ENCODE data around the gene MAML1.

The MAML1 gene

GRCh38 chr5:179822444-179822990 lies 89.9 kb downstream of the MAML1 start:
- no peak for TF ChIP-seq EZH2phosphoT487 (IDR thresholded peaks at IDR 0.05; ENCODE audit: borderline replicate concordance)
- TF ChIP-seq, protein P1, sequence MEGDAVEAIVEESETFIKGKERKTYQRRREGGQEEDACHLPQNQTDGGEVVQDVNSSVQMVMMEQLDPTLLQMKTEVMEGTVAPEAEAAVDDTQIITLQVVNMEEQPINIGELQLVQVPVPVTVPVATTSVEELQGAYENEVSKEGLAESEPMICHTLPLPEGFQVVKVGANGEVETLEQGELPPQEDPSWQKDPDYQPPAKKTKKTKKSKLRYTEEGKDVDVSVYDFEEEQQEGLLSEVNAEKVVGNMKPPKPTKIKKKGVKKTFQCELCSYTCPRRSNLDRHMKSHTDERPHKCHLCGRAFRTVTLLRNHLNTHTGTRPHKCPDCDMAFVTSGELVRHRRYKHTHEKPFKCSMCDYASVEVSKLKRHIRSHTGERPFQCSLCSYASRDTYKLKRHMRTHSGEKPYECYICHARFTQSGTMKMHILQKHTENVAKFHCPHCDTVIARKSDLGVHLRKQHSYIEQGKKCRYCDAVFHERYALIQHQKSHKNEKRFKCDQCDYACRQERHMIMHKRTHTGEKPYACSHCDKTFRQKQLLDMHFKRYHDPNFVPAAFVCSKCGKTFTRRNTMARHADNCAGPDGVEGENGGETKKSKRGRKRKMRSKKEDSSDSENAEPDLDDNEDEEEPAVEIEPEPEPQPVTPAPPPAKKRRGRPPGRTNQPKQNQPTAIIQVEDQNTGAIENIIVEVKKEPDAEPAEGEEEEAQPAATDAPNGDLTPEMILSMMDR (conservative IDR thresholded peaks at IDR 0.05; ENCODE audit: low read length), result no peak
- H3K4me1 ChIP-seq (ENCODE audit: insufficient read depth, low read length, poor library complexity, severe bottlenecking), result peaks cover 12% of the 10 kb centered on the region
- peaks cover 8% of the 10 kb centered on the region for H4K20me1 ChIP-seq (ENCODE audit: insufficient read depth, low read length, poor library complexity, severe bottlenecking)

DNA sequence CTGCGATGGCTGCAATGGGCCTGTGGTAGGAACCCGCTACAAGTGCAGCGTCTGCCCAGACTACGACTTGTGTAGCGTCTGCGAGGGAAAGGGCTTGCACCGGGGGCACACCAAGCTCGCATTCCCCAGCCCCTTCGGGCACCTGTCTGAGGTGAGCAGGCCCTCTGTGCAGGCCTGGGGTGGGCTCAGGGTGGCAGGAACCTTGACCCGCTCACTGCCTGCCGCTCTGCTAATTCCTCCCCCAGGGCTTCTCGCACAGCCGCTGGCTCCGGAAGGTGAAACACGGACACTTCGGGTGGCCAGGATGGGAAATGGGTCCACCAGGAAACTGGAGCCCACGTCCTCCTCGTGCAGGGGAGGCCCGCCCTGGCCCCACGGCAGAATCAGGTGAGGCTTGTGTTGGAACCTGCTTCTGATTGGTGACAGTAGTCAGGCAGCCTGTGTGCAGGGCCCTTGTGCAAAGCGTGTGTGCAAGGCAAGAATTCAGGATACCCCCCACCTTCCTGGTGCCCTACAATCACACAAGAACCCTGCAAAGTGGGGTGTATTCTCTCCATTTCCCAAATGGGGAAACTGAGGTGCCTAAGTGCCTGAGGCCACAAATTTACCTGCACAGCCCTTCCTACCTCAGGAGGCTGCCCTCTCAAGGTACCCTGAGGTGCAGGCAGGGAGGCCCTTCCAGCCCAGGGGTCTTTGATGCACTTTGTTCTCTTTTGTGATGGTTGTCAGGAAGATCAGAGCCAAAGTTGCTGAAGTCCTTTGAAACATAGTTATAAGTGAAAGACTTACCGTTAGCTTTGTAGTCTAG lies 91.5 kb downstream of the MAML1 start:
- H3K9me3 ChIP-seq (ENCODE audit: insufficient read depth, low read depth, low read length), result no peaks in the 10 kb centered on the region
- no peaks in the 10 kb centered on the region for H3K9me2 ChIP-seq (replicated peaks; ENCODE audit: low read depth, low read length)
- no peaks in the 10 kb centered on the region for H3F3A ChIP-seq (ENCODE audit: low read depth)
- TF ChIP-seq EZH2phosphoT487 (IDR thresholded peaks at IDR 0.05; ENCODE audit: borderline replicate concordance), result no peak
- TF ChIP-seq, protein P1 (conservative IDR thresholded peaks at IDR 0.05; ENCODE audit: low read length), result no peak
- peaks cover 8% of the 10 kb centered on the region for H3K4me1 ChIP-seq (ENCODE audit: insufficient read depth, low read length, poor library complexity, severe bottlenecking)
- H3K9ac ChIP-seq (ENCODE audit: low read depth, low read length, poor library complexity, severe bottlenecking), result no peak overlapping the region
- peaks cover 13% of the 10 kb centered on the region; the same call in 1 of the 2 replicates for H3K79me2 ChIP-seq (ENCODE audit: insufficient read depth, low read length)
- no peak overlapping the region for H2AFZ ChIP-seq (ENCODE audit: low read length)
- H3K4me2 ChIP-seq (ENCODE audit: low read depth, low read length, poor library complexity, severe bottlenecking), result no peak overlapping the region
- H4K20me1 ChIP-seq (ENCODE audit: insufficient read depth, low read length, poor library complexity, severe bottlenecking), result peaks cover 8% of the 10 kb centered on the region
- no peak overlapping the region for H3K4me3 ChIP-seq (ENCODE audit: low read length, poor library complexity, severe bottlenecking)
- H3K36me3 ChIP-seq (ENCODE audit: insufficient read depth, low read length), result no peaks in the 10 kb centered on the region
- H3K27me3 ChIP-seq (ENCODE audit: insufficient read depth, low read length, poor library complexity, severe bottlenecking), result no peaks in the 10 kb centered on the region

More at GRCh38 chr5:179822444-179822990, 89.9 kb downstream of the MAML1 start:
- peak overlapping the region; percentile 25 for H3K4me3 ChIP-seq (ENCODE audit: low read length, poor library complexity, severe bottlenecking)
- H3K9me2 ChIP-seq (replicated peaks; ENCODE audit: low read depth, low read length), result no peaks in the 10 kb centered on the region
- H3K4me2 ChIP-seq (ENCODE audit: low read depth, low read length, poor library complexity, severe bottlenecking), result peak overlapping the region; percentile 73
- no peaks in the 10 kb centered on the region for H3K9me3 ChIP-seq (ENCODE audit: insufficient read depth, low read depth, low read length)
- no peaks in the 10 kb centered on the region for H3K27me3 ChIP-seq (ENCODE audit: insufficient read depth, low read length, poor library complexity, severe bottlenecking)
- peaks cover 13% of the 10 kb centered on the region; the same call in 1 of the 2 replicates for H3K79me2 ChIP-seq (ENCODE audit: insufficient read depth, low read length)
- no peak overlapping the region for H2AFZ ChIP-seq (ENCODE audit: low read length)
- H3K9ac ChIP-seq (ENCODE audit: low read depth, low read length, poor library complexity, severe bottlenecking), result no peak overlapping the region
- H3K36me3 ChIP-seq (ENCODE audit: insufficient read depth, low read length), result no peaks in the 10 kb centered on the region
- no peaks in the 10 kb centered on the region for H3F3A ChIP-seq (ENCODE audit: low read depth)

- Histone ChIP-seq H2AFZ (ENCODE audit: low read length) (no peak overlapping the region), H3K9ac (ENCODE audit: low read depth, low read length, poor library complexity, severe bottlenecking) (no peak overlapping the region), H3K79me2 (ENCODE audit: insufficient read depth, low read length) (peaks cover 13% of the 10 kb centered on the region; the same call in 1 of the 2 replicates), H3K4me1 (ENCODE audit: insufficient read depth, low read length, poor library complexity, severe bottlenecking) (peaks cover 2% of the 10 kb centered on the region), H4K20me1 (ENCODE audit: insufficient read depth, low read length, poor library complexity, severe bottlenecking) (peaks cover 8% of the 10 kb centered on the region), H3K27me3 (ENCODE audit: insufficient read depth, low read length, poor library complexity, severe bottlenecking) (no peaks in the 10 kb centered on the region), H3K36me3 (ENCODE audit: insufficient read depth, low read length) (no peaks in the 10 kb centered on the region), H3K4me3 (ENCODE audit: low read length, poor library complexity, severe bottlenecking) (no peak overlapping the region), H3K9me2 (replicated peaks; ENCODE audit: low read depth, low read length) (no peaks in the 10 kb centered on the region), H3K9me3 (ENCODE audit: insufficient read depth, low read depth, low read length) (no peaks in the 10 kb centered on the region), H3F3A (ENCODE audit: low read depth) (no peaks in the 10 kb centered on the region), H3K4me2 (ENCODE audit: low read depth, low read length, poor library complexity, severe bottlenecking) (no peak overlapping the region)
- TF ChIP-seq, protein P1 (conservative IDR thresholded peaks at IDR 0.05; ENCODE audit: low read length), result no peak
- TF ChIP-seq EZH2phosphoT487 (IDR thresholded peaks at IDR 0.05; ENCODE audit: borderline replicate concordance), result no peak
Observed at GRCh38 chr5:179824745-179825112, 92.1 kb downstream of the MAML1 start.

Data from Loucy (cell line).